B cell (primary cell): ENCODE measurements around the gene EML6.

ENCODE experiments used
- EZH2 ChIP-seq: IDR thresholded peaks from 2 replicates; pipeline ENCODE4 v1.6.1; 2012; ENCODE audit warnings: borderline replicate concordance, low read depth, mild to moderate bottlenecking, moderate library complexity, low read length; ENCODE audit not compliant: insufficient read depth, poor library complexity, severe bottlenecking
- TF ChIP-seq, protein P1 (sequence below): fragments of 200-600 bp; IDR thresholded peaks from one replicate; pipeline ENCODE4 v1.8.0; 2022; ENCODE audit warnings: antibody characterized with exemption, mild to moderate bottlenecking

DNA sequence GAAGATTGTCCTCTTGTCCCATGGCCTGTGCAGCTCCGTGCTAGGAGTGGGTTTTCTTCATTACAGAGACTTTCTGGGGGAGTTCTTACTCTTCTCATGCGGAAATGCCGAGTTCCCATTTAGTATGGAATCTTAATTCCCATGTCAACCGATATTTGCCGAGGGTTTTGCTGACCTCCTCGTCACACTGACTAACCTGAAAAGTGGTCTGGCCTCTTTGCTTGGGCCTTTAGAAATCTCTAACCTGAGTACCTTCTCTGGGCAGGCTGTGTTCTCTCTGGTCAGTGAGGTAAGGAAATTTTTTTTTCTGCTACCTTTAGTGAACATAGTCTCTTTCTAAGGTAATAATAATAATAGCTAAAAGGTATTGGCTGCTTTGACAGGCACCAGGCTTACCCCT lies 10.9 kb upstream of the EML6 start:
- TF ChIP-seq, protein P1, sequence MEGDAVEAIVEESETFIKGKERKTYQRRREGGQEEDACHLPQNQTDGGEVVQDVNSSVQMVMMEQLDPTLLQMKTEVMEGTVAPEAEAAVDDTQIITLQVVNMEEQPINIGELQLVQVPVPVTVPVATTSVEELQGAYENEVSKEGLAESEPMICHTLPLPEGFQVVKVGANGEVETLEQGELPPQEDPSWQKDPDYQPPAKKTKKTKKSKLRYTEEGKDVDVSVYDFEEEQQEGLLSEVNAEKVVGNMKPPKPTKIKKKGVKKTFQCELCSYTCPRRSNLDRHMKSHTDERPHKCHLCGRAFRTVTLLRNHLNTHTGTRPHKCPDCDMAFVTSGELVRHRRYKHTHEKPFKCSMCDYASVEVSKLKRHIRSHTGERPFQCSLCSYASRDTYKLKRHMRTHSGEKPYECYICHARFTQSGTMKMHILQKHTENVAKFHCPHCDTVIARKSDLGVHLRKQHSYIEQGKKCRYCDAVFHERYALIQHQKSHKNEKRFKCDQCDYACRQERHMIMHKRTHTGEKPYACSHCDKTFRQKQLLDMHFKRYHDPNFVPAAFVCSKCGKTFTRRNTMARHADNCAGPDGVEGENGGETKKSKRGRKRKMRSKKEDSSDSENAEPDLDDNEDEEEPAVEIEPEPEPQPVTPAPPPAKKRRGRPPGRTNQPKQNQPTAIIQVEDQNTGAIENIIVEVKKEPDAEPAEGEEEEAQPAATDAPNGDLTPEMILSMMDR: no peak
- TF ChIP-seq EZH2: no peak
